WTC11 (cell line): ENCODE measurements around the gene GSDMA. TPM values are rescaled to one million over a fixed set of nuclear protein-coding genes. Genes with fewer than 3 reads are reported as not detected.

ENCODE experiments used
- ATAC-seq: fragments of 200-7000 bp; cut with Tn5 transposase; 2 replicates; pipeline ENCODE4 v1.10.0; 2021; ENCODE audit warnings: mild to moderate bottlenecking, moderate library complexity
- CTCF ChIA-PET: fragments of 300-600 bp; sonication (Branson Sonifier 250); formaldehyde crosslinking; loops from one replicate; lab custom pipeline; 2021; ENCODE audit warnings: antibody characterized with exemption; lab: Charles Lee
- POLR2A ChIA-PET: fragments of 350-600 bp; sonication (Branson Sonifier 250); formaldehyde crosslinking; loops from one replicate; lab custom pipeline; 2021; ENCODE audit warnings: antibody characterized with exemption; lab: Charles Lee
- DNase-seq: peaks from one replicate; pipeline ENCODE4 v3.0.0; 2021; ENCODE audit warnings: low spot score
- H3K27ac Mint-ChIP-seq: 2 replicates; pipeline ENCODE4 v1.8.0; 2021; ENCODE audit warnings: mixed read lengths
- H3K27me3 Mint-ChIP-seq: 2 replicates; pipeline ENCODE4 v1.8.0; 2021; ENCODE audit warnings: low read depth, mild to moderate bottlenecking, moderate library complexity, mixed read lengths
- H3K36me3 Mint-ChIP-seq: 2 replicates; pipeline ENCODE4 v1.8.0; 2021; ENCODE audit warnings: mixed read lengths
- H3K4me1 Mint-ChIP-seq: 2 replicates; pipeline ENCODE4 v1.8.0; 2022; ENCODE audit warnings: mixed read lengths
- H3K4me3 Mint-ChIP-seq: 2 replicates; pipeline ENCODE4 v1.8.0; 2021; ENCODE audit warnings: mild to moderate bottlenecking, moderate library complexity, mixed read lengths
- H3K9me3 Mint-ChIP-seq: 2 replicates; pipeline ENCODE4 v1.8.0; 2021; ENCODE audit warnings: mixed read lengths
- AFF4 ChIP-seq: sonication (generic); formaldehyde crosslinking; IDR thresholded peaks from 2 replicates; pipeline ENCODE4 v1.8.1; 2023; ENCODE audit warnings: mild to moderate bottlenecking, missing genetic modification reagents, borderline replicate concordance
- ARID4B ChIP-seq: sonication (generic); formaldehyde crosslinking; IDR thresholded peaks from 2 replicates; pipeline ENCODE4 v1.8.0; 2023; ENCODE audit warnings: missing genetic modification reagents, mild to moderate bottlenecking, borderline replicate concordance
- ATF3 ChIP-seq: sonication (generic); formaldehyde crosslinking; conservative IDR thresholded peaks from 2 replicates; pipeline ENCODE4 v1.8.1; 2022; ENCODE audit warnings: mild to moderate bottlenecking, missing genetic modification reagents
- CTCF ChIP-seq: fragments of 200-600 bp; IDR thresholded peaks from 2 replicates; pipeline ENCODE4 v1.8.0; 2022; ENCODE audit warnings: antibody characterized with exemption
- E2F1 ChIP-seq: sonication (generic); formaldehyde crosslinking; IDR thresholded peaks from 2 replicates; pipeline ENCODE4 v1.8.0; 2022; ENCODE audit warnings: mild to moderate bottlenecking, missing genetic modification reagents
- E2F5 ChIP-seq: sonication (generic); formaldehyde crosslinking; IDR thresholded peaks from 2 replicates; pipeline ENCODE4 v1.8.1; 2022; ENCODE audit warnings: mild to moderate bottlenecking, moderate library complexity, missing genetic modification reagents
- ELF4 ChIP-seq: sonication (generic); formaldehyde crosslinking; IDR thresholded peaks from 2 replicates; pipeline ENCODE4 v1.8.1; 2022; ENCODE audit warnings: low read depth, mild to moderate bottlenecking, moderate library complexity, missing genetic modification reagents
- EMX1 ChIP-seq: fragments of 250-450 bp; sonication (Bioruptor Pico); IDR thresholded peaks from 2 replicates; pipeline ENCODE4 v1.8.0; 2021; ENCODE audit warnings: mild to moderate bottlenecking
- ERG ChIP-seq: fragments of 250-450 bp; sonication (Bioruptor Pico); IDR thresholded peaks from 2 replicates; pipeline ENCODE4 v1.8.0; 2021; ENCODE audit warnings: mild to moderate bottlenecking
- FOXJ3 ChIP-seq: sonication (generic); formaldehyde crosslinking; IDR thresholded peaks from 2 replicates; pipeline ENCODE4 v1.9.0; 2021; ENCODE audit warnings: missing genetic modification reagents, mild to moderate bottlenecking, borderline replicate concordance
- FOXK1 ChIP-seq: sonication (generic); formaldehyde crosslinking; IDR thresholded peaks from 2 replicates; pipeline ENCODE4 v1.8.0; 2022; ENCODE audit warnings: mild to moderate bottlenecking, moderate library complexity, missing genetic modification reagents
- GRHL2 ChIP-seq: fragments of 250-450 bp; sonication (Bioruptor Pico); IDR thresholded peaks from 2 replicates; pipeline ENCODE4 v1.8.0; 2022; ENCODE audit warnings: mild to moderate bottlenecking, moderate library complexity; ENCODE audit not compliant: insufficient replicate concordance, severe bottlenecking
- HMGXB4 ChIP-seq: sonication (generic); formaldehyde crosslinking; IDR thresholded peaks from 2 replicates; pipeline ENCODE4 v1.8.1; 2023; ENCODE audit warnings: mild to moderate bottlenecking, moderate library complexity, missing genetic modification reagents
- IRF2 ChIP-seq: sonication (generic); formaldehyde crosslinking; IDR thresholded peaks from 2 replicates; pipeline ENCODE4 v1.8.0; 2022; ENCODE audit warnings: low read depth, missing genetic modification reagents, borderline replicate concordance
- MXD4 ChIP-seq: fragments of 250-450 bp; sonication (Bioruptor Pico); IDR thresholded peaks from 2 replicates; pipeline ENCODE4 v1.8.0; 2021; ENCODE audit warnings: mild to moderate bottlenecking, moderate library complexity, borderline replicate concordance
- MYBL2 ChIP-seq: sonication (generic); formaldehyde crosslinking; IDR thresholded peaks from 2 replicates; pipeline ENCODE4 v1.8.1; 2023; ENCODE audit warnings: mild to moderate bottlenecking, moderate library complexity, missing genetic modification reagents
- NR3C1 ChIP-seq: sonication (generic); formaldehyde crosslinking; conservative IDR thresholded peaks from 2 replicates; pipeline ENCODE4 v1.8.1; 2023; ENCODE audit warnings: low read depth, mild to moderate bottlenecking, missing genetic modification reagents
- OVOL2 ChIP-seq: fragments of 250-450 bp; sonication (Bioruptor Pico); IDR thresholded peaks from 2 replicates; pipeline ENCODE4 v1.9.0; 2021; ENCODE audit warnings: mild to moderate bottlenecking, borderline replicate concordance
- ZNF138 ChIP-seq: sonication (generic); formaldehyde crosslinking; conservative IDR thresholded peaks from 2 replicates; pipeline ENCODE4 v1.8.1; 2022; ENCODE audit warnings: mild to moderate bottlenecking, moderate library complexity, missing genetic modification reagents
- ZNF423 ChIP-seq: fragments of 250-450 bp; sonication (Bioruptor Pico); IDR thresholded peaks from 2 replicates; pipeline ENCODE4 v2.1.2; 2022; ENCODE audit warnings: mild to moderate bottlenecking, moderate library complexity
- total RNA-seq: library from RNA; stranded (reverse); gene quantifications from 3 replicates; pipeline ENCODE4 v1.2.3, GENCODE V29; 2021

The GSDMA gene
- total RNA-seq, 1 experiment from 2014 or later = not detected

GRCh38 chr17:39980351-39981206 is 17.8 kb downstream of the GSDMA start, which contains the start of gene PSMD3:
TSS of gene PSMD3 (plus strand) at chr17:39980807. CDS start at chr17:39980971, 164 bp downstream.
- ChIA-PET CTCF (interaction anchor here (0.7 to 3.3 kb wide), 31 partner anchors 10 to 375 kb away, joined by 3 to 50 read pairs (median 4); partner anchors contain the start of gene WIPF2), POLR2A (interaction anchor here (0.6 to 1.8 kb wide), 8 partner anchors 11 to 129 kb away, joined by 3 to 9 read pairs (median 5); partner anchors contain the start of genes LRRC3C, NR1D1, ORMDL3 and ZPBP2)
- ATAC-seq = peak; percentile 94
- peak within 1 kb of the TSS; percentile 89 for H3K4me3 Mint-ChIP-seq
- H3K27me3 Mint-ChIP-seq = no peaks in the 10 kb centered on the region
- peak; percentile 98 for DNase-seq
- peak within 1 kb of the TSS; percentile 97 for H3K27ac Mint-ChIP-seq
- H3K4me1 Mint-ChIP-seq = peaks cover 25% of the 10 kb centered on the region
- H3K9me3 Mint-ChIP-seq = no peaks in the 10 kb centered on the region
- peaks cover 21% of the 10 kb centered on the region for H3K36me3 Mint-ChIP-seq
- TF ChIP-seq ZNF423 (CRISPR knock-in tag) (no peak), FOXK1 (CRISPR knock-in tag) (peak; percentile 85), E2F5 (no peak), EMX1 (CRISPR knock-in tag) (no peak), MYBL2 (CRISPR knock-in tag) (peak; percentile 91), ARID4B (CRISPR knock-in tag) (peak; percentile 91), ERG (CRISPR knock-in tag) (no peak), IRF2 (CRISPR knock-in tag) (no peak), ELF4 (CRISPR knock-in tag) (peak; percentile 92; the same call in 1 of the 2 replicates), FOXJ3 (CRISPR knock-in tag) (no peak), MXD4 (no peak), NR3C1 (no peak), E2F1 (CRISPR knock-in tag) (no peak), OVOL2 (CRISPR knock-in tag) (no peak), AFF4 (CRISPR knock-in tag) (no peak), CTCF (peak; percentile 52), ZNF138 (CRISPR knock-in tag) (no peak), ATF3 (CRISPR knock-in tag) (no peak), HMGXB4 (peak; percentile 99), GRHL2 (CRISPR knock-in tag) (no peak)
